ENCODE data around the gene C16orf74. TPM values are rescaled to one million over a fixed set of nuclear protein-coding genes. Genes with fewer than 3 reads are reported as not detected.

Gene C16orf74
- total and polyA plus RNA-seq, 4 donors, result 2.6 to 7.9 (median 3.4) TPM

DNA sequence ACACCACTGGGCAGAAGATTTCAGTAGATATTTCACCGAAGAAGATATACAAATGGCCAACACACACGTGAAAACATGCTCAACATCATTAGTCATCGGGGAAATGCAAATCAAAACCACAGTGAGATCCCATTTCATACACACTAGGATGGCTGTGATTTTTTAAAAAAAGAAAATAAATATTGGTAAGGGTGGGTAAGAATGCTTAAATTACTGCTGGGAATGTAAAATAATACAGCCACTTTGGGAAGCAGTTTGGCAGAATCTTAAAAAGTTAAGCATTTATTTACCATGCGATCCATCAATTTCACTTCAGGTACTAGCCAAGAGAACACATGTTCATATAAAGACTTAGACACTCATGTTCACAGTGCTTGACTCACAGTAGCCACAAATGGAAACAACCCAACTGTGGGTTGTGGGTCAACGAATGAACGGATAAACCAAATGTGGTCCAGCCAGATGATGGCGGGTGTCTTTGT lies 6.5 kb upstream of the C16orf74 start:
- Histone ChIP-seq H3K9me3 (ENCODE audit: control insufficient read depth in 4 of 4, insufficient read depth in 3 of 4, low read length in 3 of 4) (no peaks in the 10 kb centered on the region), H3K27me3 (ENCODE audit: control insufficient read depth in 3 of 3, insufficient read depth in 3 of 3, low read length in 2 of 3) (peaks cover 0 to 13% (median 0%) of the 10 kb centered on the region in 3 donors), H3K27ac (ENCODE audit: low read depth in 1 of 2, low read length in 1 of 2) (no peak overlapping the region), H3K36me3 (ENCODE audit: control insufficient read depth in 4 of 4, insufficient read depth in 4 of 4, low read length in 4 of 4) (no peaks in the 10 kb centered on the region), H3K4me1 (ENCODE audit: control insufficient read depth in 5 of 5, insufficient read depth in 5 of 5, low read length in 5 of 5) (peaks cover 0 to 19% (median 0%) of the 10 kb centered on the region in 5 donors), H3K9ac (ENCODE audit: insufficient read depth in 1 of 2, low read length in 2 of 2) (no peak overlapping the region), H3K4me3 (no peak overlapping the region)
- WGBS, 2 donors, result 67 to 72% methylated on average over 7 of the region's 7 CpGs
- TF ChIP-seq, protein P1, sequence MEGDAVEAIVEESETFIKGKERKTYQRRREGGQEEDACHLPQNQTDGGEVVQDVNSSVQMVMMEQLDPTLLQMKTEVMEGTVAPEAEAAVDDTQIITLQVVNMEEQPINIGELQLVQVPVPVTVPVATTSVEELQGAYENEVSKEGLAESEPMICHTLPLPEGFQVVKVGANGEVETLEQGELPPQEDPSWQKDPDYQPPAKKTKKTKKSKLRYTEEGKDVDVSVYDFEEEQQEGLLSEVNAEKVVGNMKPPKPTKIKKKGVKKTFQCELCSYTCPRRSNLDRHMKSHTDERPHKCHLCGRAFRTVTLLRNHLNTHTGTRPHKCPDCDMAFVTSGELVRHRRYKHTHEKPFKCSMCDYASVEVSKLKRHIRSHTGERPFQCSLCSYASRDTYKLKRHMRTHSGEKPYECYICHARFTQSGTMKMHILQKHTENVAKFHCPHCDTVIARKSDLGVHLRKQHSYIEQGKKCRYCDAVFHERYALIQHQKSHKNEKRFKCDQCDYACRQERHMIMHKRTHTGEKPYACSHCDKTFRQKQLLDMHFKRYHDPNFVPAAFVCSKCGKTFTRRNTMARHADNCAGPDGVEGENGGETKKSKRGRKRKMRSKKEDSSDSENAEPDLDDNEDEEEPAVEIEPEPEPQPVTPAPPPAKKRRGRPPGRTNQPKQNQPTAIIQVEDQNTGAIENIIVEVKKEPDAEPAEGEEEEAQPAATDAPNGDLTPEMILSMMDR (IDR thresholded peaks at IDR 0.05; ENCODE audit: control extremely low read depth, extremely low read depth), result no peak
- no peak for ATAC-seq (ENCODE audit: insufficient read depth, low FRiP score)
- DNase-seq, result no peak

DNA sequence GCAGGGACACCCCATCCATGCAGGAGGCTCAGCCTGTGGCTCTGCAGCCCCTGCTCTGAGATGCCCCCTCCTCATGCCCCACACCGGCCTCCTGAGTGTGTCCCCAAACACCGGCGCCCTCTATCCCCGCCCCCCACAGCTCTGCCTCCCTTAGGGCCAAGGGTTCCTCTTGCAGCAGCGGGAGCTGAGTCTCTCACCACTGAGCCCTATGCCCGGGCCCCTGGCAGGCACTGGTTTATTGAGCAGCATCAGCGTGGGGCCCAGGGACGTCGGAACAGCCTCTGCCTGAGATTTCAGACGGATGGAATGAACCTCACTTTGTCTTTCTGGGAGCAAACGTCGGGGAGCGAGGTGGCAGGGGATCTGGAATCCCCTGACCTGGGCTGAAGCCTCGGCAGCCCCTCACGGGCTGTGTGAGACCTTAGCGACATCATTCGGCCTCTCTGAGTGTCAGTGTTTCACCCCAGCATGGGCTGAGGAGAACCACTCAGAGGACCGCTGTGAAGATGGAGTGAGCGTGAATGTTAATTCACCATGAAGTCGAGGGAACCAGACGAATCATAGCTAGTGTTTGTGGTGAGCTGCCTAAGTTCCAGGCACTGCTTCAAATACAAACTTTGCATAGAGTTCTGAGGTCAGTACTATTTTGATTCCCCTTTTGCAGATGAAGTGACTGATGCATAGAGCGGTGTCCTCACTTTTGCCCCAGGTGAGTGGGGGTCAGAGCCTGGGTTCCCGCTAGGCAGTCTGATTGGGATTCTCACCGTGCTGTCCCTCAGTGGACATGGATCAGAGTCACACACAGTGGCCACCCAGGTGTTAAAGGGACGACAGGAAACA lies 5.3 kb upstream of the C16orf74 start:
- TF ChIP-seq, protein P1 (IDR thresholded peaks at IDR 0.05; ENCODE audit: control extremely low read depth, extremely low read depth), result no peak
- ATAC-seq (ENCODE audit: insufficient read depth, low FRiP score) (no peak), DNase-seq (no peak)
- H3K27me3 ChIP-seq (ENCODE audit: control insufficient read depth in 3 of 3, insufficient read depth in 3 of 3, low read length in 2 of 3), result peaks cover 0 to 16% (median 0%) of the 10 kb centered on the region in 3 donors
- no peak overlapping the region for H3K4me3 ChIP-seq
- WGBS, 2 donors, result 79 to 82% methylated on average over 25 of the region's 25 CpGs
- H3K4me1 ChIP-seq (ENCODE audit: control insufficient read depth in 5 of 5, insufficient read depth in 5 of 5, low read length in 5 of 5), result peaks cover 0 to 29% (median 6%) of the 10 kb centered on the region in 5 donors
- no peaks in the 10 kb centered on the region for H3K36me3 ChIP-seq (ENCODE audit: control insufficient read depth in 4 of 4, insufficient read depth in 4 of 4, low read length in 4 of 4)
- no peaks in the 10 kb centered on the region for H3K9me3 ChIP-seq (ENCODE audit: control insufficient read depth in 4 of 4, insufficient read depth in 3 of 4, low read length in 3 of 4)
- no peak overlapping the region for H3K9ac ChIP-seq (ENCODE audit: insufficient read depth in 1 of 2, low read length in 2 of 2)
- no peak overlapping the region for H3K27ac ChIP-seq (ENCODE audit: low read depth in 1 of 2, low read length in 1 of 2)

DNA sequence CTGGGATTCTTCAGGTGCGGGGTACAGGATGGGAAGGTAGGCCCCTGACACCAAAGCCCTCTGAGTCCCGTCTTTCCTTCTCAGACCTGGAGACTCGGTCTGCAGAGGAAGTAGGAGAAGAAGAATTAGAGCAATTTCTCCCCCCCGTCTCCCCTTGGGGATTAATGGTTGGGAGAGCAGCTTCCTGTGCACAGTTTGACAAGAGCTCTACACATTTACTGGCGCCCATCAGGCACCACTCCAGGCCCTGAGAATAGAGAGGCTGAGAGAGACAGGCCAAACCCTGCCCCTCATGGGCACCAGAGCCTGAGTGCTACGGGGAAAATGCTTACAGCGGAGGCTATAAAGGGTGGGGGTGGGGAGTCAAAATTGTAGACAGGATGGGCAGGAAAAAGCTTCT lies 3.5 kb upstream of the C16orf74 start:
- H3K4me1 ChIP-seq (ENCODE audit: control insufficient read depth in 5 of 5, insufficient read depth in 5 of 5, low read length in 5 of 5), result peaks cover 0 to 39% (median 14%) of the 10 kb centered on the region in 5 donors
- H3K36me3 ChIP-seq (ENCODE audit: control insufficient read depth in 4 of 4, insufficient read depth in 4 of 4, low read length in 4 of 4), result no peaks in the 10 kb centered on the region
- DNase-seq (peak in 2 of 3 donors; percentile 41 to 51), ATAC-seq (ENCODE audit: insufficient read depth, low FRiP score) (no peak)
- H3K9me3 ChIP-seq (ENCODE audit: control insufficient read depth in 4 of 4, insufficient read depth in 3 of 4, low read length in 3 of 4), result no peaks in the 10 kb centered on the region
- peaks cover 0 to 6% (median 0%) of the 10 kb centered on the region in 3 donors for H3K27me3 ChIP-seq (ENCODE audit: control insufficient read depth in 3 of 3, insufficient read depth in 3 of 3, low read length in 2 of 3)
- H3K27ac ChIP-seq (ENCODE audit: low read depth in 1 of 2, low read length in 1 of 2), result no peak overlapping the region
- no peak overlapping the region for H3K4me3 ChIP-seq
- no peak overlapping the region for H3K9ac ChIP-seq (ENCODE audit: insufficient read depth in 1 of 2, low read length in 2 of 2)
- TF ChIP-seq, protein P1 (IDR thresholded peaks at IDR 0.05; ENCODE audit: control extremely low read depth, extremely low read depth), result no peak
- 45 to 49% methylated on average over 7 of the region's 7 CpGs for WGBS, 2 donors

Measured in lung (tissue), 12 donors.